ENCODE results near the gene DNAH3.

DNA sequence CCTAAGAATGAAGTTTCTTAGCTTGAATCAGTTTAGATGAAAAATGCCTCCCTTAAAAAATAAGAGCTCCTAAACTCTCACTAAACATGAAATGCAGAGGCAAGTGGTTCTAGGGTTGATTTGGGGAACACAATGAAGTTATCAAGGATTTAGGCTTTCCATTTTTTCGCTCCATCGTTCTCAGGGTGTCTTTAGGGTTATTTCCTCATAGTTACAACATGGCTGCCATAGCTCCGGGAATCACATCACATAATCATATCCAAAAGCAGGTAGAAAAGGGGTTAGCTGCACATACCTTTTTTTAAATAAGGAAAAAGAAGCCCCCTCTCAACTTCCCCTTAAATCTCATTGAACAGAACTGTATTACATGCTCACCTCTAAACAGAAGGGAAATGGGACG lies 39.4 kb upstream of the DNAH3 start:
- TF ChIP-seq GATA2 (IDR thresholded peaks at IDR 0.05; ENCODE audit: low read depth, low read length) (no peak), GATA3 (IDR thresholded peaks at IDR 0.05; ENCODE audit: low read depth, low read length) (no peak)

Measured in SH-SY5Y (cell line).